Measurements from ENCODE around the gene ADAMTS2.
"Not testable (repeated sequence)": the region's sequence is repeated elsewhere in the genome, so short reads cannot be mapped to it uniquely, and the experiment has no call there.

Gene ADAMTS2

DNA sequence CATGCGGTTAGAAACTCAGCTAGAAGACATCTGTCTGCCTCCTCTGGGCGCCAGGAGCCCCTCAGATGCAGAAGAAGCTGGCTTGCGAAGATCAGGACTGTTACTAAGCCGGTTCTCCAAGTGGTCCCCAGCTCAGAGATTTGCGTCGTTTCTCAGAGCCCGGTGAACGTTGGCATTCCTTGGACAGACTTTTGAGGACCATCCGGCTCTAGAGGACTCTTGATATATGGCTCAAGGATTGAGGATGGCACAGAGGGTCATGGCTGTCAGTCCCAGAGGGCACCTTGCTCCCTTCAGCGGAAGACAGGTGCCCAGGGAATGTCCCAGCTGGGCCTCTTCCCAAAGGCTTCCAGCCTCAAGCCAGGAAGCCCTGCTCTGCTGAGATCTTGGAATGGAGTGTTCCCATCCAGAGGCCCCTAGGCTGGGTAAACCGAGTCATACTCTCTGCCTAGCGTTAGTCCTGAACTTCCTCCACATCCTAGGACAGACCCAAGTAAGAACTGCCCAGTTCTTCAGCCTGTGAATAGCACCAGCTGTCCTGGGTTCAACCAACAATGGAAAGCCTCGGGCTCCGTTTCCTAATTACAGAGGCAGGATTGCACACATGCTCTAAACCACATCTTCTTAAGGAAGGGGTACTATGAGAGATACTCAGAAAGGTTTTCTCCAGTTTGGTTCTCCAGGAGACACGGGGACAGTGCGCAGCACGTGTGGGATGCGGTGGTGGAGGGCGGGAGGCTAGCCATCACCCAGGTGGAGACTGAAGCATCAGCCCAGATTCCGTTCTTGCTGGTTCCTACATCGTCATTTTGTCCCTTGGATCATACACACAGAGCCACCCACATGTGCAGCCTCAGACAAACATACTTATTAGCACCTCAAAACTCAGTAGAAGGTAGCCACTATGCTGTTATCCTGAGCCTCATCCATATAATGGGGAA is 233.7 kb downstream of the ADAMTS2 start:
- TF ChIP-seq, protein P1, sequence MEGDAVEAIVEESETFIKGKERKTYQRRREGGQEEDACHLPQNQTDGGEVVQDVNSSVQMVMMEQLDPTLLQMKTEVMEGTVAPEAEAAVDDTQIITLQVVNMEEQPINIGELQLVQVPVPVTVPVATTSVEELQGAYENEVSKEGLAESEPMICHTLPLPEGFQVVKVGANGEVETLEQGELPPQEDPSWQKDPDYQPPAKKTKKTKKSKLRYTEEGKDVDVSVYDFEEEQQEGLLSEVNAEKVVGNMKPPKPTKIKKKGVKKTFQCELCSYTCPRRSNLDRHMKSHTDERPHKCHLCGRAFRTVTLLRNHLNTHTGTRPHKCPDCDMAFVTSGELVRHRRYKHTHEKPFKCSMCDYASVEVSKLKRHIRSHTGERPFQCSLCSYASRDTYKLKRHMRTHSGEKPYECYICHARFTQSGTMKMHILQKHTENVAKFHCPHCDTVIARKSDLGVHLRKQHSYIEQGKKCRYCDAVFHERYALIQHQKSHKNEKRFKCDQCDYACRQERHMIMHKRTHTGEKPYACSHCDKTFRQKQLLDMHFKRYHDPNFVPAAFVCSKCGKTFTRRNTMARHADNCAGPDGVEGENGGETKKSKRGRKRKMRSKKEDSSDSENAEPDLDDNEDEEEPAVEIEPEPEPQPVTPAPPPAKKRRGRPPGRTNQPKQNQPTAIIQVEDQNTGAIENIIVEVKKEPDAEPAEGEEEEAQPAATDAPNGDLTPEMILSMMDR (IDR thresholded peaks at IDR 0.05; ENCODE audit: low read depth, low read length): no peak
- no peak for DNase-seq (ENCODE audit: extremely low read depth, low read depth)

DNA sequence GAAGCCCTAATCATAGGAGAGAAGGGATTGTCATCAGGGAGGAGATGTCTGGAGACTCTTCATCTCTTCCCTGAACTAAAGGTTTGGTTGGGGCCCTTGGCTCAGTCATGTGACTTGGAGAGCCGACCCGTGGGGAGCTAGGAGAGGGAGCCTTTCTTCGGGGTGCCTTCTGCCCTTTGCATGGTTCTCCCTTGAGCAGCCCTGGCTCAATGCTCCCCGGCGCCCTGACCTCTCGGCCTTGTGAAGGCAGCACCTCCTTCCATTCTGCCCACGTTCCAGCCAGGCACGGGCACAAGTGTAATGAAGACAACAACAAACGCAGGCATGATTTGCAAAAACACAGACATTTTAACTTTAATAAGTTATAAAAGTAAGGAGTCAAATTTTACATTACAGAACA is 234.7 kb downstream of the ADAMTS2 start:
- no peak for DNase-seq (ENCODE audit: extremely low read depth, low read depth)

DNA sequence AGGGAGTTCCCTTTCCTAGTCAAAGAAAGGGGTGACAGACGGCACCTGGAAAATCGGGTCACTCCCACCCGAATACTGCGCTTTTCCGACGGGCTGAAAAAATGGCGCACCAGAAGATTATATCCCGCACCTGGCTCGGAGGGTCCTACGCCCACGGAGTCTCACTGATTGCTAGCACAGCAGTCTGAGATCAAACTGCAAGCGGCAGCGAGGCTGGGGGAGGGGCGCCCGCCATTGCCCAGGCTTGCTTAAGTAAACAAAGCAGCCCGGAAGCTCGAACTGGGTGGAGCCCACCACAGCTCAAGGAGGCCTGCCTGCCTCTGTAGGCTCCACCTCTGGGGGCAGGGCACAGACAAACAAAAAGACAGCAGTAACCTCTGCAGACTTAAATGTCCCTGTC is 244.0 kb downstream of the ADAMTS2 start:
- not testable (repeated sequence) for DNase-seq (ENCODE audit: extremely low read depth, low read depth)

More for the DNA sequence above, 234.7 kb downstream of the ADAMTS2 start:
- TF ChIP-seq, protein P1 (IDR thresholded peaks at IDR 0.05; ENCODE audit: low read depth, low read length): no peak

DNA sequence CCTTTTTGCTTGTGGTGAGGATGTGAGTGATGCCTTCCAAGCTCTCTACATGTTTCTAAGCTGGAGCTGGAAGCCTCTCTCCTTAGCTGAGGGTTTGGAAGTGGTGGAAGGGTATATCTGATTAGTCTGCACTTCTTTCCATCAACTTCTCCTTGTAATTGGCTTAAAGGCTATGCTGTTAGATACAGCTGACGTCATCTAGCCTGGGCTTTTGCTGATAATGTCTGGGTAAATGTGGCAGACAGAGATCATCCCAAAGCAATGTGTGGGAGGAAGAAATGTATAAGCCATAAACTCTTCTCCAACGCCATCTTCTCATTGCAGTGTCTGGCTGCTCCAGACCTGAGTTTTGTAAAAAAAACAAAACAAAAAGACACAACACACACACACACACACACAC is 255.8 kb downstream of the ADAMTS2 start:
- no peak for DNase-seq (ENCODE audit: extremely low read depth, low read depth)
- TF ChIP-seq, protein P1 (IDR thresholded peaks at IDR 0.05; ENCODE audit: low read depth, low read length): no peak

DNA sequence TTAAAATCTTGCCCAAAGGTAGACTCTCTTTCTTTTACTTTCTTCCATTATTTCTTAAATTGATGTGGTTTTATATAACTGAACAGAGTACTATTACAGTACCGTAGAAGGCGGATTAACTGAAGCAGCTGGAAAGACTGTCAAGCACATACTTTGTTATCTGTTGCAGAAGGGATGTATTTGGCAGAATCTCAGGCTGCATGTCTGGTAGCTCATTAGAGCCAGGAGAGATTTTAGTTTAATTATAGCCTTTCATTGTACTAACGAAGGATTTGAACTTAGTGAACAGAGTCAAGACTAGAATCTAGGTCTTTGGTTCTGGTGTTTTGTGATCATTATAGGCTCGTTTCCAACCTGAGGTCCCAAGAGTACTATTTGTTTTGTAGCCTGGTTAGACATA is 264.5 kb downstream of the ADAMTS2 start:
- no peak for DNase-seq (ENCODE audit: extremely low read depth, low read depth)
- TF ChIP-seq, protein P1 (IDR thresholded peaks at IDR 0.05; ENCODE audit: low read depth, low read length): no peak

DNA sequence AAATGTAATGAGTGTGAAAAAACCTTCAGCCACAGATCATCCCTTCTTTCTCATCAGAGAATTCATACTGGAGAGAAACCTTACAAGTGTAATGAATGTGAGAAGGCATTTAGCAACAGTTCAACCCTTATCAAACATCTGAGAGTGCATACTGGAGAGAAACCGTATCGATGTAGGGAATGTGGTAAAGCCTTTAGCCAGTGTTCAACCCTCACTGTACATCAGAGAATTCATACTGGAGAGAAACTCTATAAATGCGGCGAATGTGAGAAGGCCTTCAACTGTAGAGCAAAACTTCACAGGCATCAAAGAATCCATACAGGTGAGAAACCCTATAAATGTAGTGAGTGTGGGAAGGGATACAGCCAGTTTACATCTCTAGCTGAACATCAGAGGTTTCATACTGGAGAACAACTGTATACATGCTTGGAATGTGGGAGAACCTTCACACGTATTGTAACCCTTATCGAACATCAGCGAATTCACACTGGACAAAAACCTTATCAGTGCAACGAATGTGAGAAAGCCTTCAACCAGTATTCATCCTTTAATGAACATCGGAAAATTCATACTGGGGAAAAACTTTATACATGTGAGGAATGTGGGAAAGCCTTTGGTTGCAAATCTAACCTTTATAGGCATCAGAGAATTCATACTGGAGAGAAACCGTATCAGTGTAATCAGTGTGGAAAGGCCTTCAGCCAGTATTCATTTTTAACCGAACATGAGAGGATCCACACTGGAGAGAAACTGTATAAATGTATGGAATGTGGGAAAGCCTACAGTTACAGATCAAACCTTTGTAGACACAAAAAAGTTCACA is 265.9 kb downstream of the ADAMTS2 start:
- DNase-seq (ENCODE audit: extremely low read depth, low read depth): no peak
- TF ChIP-seq, protein P1 (IDR thresholded peaks at IDR 0.05; ENCODE audit: low read depth, low read length): no peak

DNA sequence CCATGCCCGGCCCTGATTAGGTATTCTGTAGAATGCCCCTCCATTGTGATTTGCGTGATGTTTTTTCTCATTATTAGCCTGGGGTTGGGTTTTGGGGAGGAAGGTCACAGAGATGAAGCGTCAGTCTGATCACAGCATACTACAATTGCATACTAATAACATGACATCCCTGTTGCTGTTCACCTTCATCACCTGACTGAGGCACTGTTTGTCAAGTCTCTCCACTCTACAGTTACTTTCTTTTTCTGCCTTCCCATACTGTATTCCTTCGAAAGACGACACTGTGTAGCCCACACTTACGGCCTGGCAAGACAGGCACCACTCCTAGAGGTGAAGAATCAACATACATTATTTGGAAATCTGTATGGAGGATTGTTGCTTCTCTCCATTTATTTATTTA is 279.6 kb downstream of the ADAMTS2 start:
- TF ChIP-seq, protein P1 (IDR thresholded peaks at IDR 0.05; ENCODE audit: low read depth, low read length): no peak
- DNase-seq (ENCODE audit: extremely low read depth, low read depth): no peak
